HPDE6-E6E7 (cell line): Measurements from ENCODE around the gene ASNSD1.

Source experiments
- DNase-seq: peaks from one replicate; pipeline ENCODE4 v3.0.0; 2011; ENCODE audit warnings: missing footprints; ENCODE audit errors: extremely low spot score

ASNSD1 gene

GRCh38 chr2:189661148-189661956, at the start of gene ASNSD1:
Gene ASNSD1 (plus strand): TSS chr2:189661459. CDS start chr2:189666133, 4,674 bp downstream.
- DNase-seq, result peak; percentile 99

GRCh38 chr2:189613077-189613636, 48.1 kb upstream of the ASNSD1 start:
- peak; percentile 41 for DNase-seq

DNA sequence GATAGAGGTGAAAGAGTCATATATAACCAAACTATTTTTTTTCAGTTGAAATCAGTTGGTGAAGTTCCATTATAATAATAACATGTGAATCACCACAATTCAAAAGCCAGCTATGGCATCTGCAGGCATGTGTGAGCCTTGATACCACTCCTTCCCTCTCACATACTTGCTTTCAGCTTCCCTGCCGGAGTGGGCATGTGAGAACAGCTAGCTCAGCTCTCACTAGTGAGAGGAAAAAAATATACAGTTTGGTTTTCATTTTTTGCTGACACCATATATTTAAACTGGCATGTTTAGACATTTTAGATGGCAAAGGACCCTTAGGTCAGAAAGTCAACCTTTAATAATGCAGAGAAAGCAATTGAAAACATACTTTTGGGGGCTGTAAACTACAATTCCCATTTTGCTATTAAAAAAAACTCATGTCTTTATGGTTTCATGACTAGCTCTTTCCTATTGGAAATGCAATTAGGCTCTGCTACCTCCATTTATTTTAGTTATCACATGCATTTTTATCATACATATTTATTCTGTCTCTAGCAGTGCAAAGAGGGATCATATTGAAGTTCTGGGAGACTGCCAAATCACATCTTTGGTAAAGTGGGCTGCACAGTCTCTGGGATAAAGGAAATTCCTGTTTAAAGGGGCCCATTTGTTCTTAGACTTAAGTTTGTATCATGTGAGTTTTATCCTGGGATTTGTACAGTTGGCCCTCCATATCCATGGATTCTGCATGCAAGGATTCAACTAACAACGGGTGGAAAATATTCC, 47.4 kb upstream of the ASNSD1 start:
- DNase-seq, result peak; percentile 33

DNA sequence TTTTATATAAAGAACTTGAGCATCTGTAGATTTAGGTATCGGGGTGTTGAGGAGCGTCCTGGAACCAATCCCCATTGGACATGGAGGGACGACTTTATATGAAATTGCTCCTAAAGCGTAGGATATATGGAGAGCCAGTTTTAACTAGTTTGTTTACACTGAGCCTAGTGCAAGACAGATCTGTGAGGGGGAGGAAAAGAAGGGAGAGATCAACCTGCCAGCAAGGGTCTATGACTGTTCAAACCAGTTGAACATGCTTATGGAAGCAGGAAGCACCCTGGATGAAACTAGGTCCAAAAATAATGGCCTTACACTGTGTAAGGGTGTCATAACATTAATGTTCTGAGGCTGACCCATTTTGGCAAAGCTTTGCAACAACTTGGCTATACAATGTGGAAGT, 46.7 kb upstream of the ASNSD1 start:
- DNase-seq, result no peak

DNA sequence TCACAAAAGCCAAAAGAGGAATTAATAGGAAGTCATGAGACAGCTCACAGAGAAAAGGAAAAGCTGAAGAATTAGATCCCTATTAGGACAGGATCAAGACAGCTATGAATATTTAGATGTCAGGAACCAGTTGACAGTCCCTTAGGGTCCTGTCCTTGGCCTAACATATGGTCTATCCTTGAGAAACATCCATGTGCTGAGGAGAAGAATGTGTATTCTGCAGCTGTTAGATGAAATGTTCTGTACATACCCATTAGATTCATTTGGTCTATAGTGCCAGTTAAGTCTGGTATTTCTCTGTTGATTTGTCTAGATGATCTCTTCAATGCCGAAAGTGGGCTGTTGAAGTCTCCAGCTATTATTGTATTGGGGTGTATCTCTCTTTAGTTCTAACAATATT, 43.1 kb upstream of the ASNSD1 start:
- DNase-seq, result no peak

DNA sequence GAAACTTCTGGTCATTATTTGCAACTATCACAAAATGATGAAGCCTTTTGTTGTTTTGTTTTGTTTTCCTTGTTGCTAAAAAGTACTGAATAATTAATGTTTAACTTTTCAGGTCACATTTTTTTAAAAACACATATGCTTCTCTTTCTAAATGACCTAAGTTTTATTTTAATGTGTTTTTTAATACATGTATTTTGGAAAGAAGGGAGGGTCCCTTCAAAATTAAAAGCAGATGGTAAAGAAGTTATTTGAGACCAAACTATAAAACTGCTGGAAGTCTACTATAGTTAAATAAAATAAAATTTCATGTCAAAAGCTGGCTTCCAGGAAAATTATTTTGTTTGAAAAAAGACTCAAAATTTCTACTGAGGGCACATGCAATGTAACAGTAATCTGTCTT, 39.5 kb upstream of the ASNSD1 start:
- no peak for DNase-seq

GRCh38 chr2:189623049-189623448, 38.2 kb upstream of the ASNSD1 start:
- DNase-seq, result no peak

DNA sequence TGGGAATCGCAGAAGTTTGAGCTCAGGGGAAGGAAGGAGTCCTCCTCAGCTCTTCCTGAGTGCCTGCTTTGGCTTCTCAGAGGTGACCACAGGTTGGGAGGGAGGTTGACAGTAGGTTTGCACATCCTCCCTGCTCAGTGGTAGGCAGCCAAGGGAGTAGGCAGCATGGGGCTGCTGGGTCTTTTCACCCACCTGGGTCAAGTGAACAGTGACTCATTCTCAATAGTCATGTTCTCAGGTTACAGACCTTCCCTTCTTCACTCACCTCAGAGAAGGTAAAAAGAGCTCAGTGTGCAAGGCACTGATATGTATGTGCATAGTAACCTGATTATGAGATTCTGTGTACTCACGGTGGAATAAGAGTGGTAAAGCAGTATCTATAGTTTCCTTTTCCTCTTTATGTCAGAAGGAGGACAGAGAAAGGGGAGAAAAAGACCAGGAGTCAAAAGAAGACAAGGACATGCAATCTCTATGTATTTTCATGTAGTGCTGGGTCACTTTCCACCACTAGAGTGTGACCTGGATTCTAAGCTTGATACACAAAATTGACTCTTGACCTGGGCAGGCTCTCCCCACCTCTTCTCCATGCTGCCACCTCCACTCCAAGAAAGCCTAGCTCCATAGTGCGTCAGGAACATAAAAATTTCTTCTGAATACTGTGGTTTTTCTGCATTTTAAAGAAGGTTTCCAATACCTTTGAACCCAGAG, 36.5 kb upstream of the ASNSD1 start:
- DNase-seq, result no peak

- no peak for DNase-seq
Measured at GRCh38 chr2:189625636-189626035, 35.6 kb upstream of the ASNSD1 start.

- DNase-seq, result no peak
Measured at GRCh38 chr2:189627789-189628188, 33.5 kb upstream of the ASNSD1 start.

GRCh38 chr2:189628817-189629530, 32.3 kb upstream of the ASNSD1 start:
- no peak for DNase-seq

GRCh38 chr2:189629531-189630453, 31.5 kb upstream of the ASNSD1 start:
- no peak for DNase-seq

DNA sequence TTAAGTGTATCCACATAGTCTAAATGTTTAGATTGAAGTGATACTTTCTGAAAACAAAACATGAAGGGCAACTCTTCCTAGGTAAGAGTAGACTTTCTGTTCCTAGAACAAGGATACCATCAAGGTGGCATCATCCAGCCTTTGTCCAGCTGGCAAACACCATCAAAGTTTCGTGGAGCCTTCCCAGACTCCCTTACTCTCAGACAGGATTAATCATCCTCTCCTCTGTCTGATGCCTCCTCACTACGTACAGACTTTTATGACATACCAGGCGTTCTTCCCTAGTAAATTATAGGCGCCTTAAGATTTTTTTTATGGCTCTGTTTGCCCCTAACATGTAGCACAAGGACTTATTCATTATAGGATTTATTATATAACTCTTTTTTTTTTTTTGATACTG, 29.4 kb upstream of the ASNSD1 start:
- DNase-seq, result no peak

DNA sequence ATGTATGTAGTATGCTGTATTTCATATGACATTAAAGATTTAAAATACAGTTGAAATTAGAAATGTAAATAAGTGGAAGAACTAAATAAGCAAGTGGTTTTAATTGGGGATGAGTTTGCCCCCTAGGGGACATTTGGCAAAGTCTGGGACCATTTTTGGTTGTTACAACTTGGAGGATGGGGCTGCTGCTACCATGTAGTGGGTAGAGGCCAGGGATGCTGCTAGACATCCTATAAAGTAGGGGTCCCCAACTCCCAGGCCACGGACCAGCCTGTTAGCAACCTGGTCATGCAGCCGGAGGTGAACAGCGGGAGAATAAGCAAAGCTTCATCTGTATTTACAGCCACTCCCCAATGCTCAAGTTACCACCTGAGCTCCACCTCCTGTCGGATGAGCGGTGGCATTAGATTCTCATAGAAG, 27.9 kb upstream of the ASNSD1 start:
- DNase-seq, result no peak

DNA sequence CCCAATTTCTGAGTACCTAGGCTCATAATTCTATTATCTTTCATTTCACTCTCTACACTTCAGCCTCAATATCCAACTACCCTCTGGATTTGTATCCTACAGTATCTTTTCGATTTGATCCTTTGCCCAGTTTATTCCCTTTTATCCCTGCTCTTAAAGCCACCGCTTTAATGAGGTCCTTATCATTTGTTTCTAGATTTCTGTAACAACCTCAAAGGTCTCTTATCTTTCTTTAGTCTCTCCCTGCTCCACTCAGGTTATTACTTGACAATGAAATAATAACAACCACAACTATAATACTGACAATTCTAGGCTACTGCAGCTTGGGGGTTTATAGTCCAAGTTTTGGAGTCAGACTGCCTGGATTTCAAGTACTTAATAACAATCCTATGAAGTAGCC, 25.9 kb upstream of the ASNSD1 start:
- no peak for DNase-seq

GRCh38 chr2:189638301-189639006, 22.8 kb upstream of the ASNSD1 start:
- no peak for DNase-seq

DNA sequence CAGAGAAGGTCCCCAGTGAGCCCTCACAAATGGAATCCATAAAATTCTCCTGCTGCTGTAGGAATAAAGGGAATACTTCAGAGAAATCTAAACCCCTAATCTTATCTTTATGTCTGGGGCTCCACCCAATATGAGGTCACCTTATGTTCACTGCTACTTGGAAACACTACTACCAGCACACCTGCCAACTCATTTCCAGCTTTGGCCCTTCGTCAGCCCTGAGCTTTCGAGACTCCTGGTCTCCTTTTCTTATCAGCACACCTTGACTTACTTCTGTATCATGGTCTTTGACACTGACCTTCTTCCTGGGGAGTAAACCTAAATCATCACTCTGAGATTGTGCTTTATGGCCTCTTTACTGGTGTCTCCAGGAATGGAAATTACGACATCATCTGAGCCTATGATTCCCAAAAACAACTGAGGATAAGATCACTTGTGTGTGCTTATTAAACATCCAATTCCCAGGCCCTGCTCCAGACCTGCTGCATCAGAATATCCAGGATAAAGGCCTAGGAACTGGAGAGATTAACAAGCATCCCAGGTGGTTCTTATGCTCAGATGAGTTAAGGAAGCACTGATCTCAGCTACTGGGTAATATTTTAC, 22.2 kb upstream of the ASNSD1 start:
- DNase-seq, result no peak

DNA sequence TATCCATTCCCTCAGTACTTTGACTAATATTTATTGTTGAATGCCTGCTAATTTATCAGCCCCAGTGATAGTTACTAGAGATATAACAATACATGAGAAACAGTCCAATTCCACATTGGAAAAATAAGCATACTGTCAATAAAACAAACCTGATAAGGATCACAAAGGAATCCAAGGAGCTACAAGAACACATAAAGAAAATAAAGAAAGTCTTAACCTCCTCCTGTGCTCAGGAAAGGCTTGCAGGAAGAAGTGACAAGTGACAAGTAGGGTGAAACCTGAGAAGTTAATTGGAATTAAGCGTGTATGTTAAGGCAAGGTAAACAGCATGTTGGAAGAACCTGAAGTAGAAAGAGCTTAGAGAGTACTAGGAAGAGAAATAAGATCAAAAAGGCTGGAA, 20.3 kb upstream of the ASNSD1 start:
- DNase-seq, result no peak

GRCh38 chr2:189641590-189641989, 19.7 kb upstream of the ASNSD1 start:
- DNase-seq, result no peak
